AG10803 (cell line): Measurements from ENCODE around the gene NUB1.
A peak's percentile ranks its signal among the peaks of the same experiment; 100 is the strongest.
"Not testable (repeated sequence)": the region's sequence is repeated elsewhere in the genome, so short reads cannot be mapped to it uniquely, and the experiment has no call there.

Experiments used
- DNase-seq: peaks from one replicate; pipeline ENCODE4 v3.0.0; 2010; ENCODE audit warnings: low read depth
- H3K4me3 ChIP-seq: 2 replicates; pipeline ENCODE4 v1.5.1; 2011; ENCODE audit warnings: mild to moderate bottlenecking, low read length, control low read depth
- TF ChIP-seq, protein P1 (sequence below): conservative IDR thresholded peaks from 2 replicates; pipeline ENCODE4 v1.5.1; 2011; ENCODE audit warnings: mild to moderate bottlenecking, low read length, control low read depth, inconsistent platforms

NUB1 gene

DNA sequence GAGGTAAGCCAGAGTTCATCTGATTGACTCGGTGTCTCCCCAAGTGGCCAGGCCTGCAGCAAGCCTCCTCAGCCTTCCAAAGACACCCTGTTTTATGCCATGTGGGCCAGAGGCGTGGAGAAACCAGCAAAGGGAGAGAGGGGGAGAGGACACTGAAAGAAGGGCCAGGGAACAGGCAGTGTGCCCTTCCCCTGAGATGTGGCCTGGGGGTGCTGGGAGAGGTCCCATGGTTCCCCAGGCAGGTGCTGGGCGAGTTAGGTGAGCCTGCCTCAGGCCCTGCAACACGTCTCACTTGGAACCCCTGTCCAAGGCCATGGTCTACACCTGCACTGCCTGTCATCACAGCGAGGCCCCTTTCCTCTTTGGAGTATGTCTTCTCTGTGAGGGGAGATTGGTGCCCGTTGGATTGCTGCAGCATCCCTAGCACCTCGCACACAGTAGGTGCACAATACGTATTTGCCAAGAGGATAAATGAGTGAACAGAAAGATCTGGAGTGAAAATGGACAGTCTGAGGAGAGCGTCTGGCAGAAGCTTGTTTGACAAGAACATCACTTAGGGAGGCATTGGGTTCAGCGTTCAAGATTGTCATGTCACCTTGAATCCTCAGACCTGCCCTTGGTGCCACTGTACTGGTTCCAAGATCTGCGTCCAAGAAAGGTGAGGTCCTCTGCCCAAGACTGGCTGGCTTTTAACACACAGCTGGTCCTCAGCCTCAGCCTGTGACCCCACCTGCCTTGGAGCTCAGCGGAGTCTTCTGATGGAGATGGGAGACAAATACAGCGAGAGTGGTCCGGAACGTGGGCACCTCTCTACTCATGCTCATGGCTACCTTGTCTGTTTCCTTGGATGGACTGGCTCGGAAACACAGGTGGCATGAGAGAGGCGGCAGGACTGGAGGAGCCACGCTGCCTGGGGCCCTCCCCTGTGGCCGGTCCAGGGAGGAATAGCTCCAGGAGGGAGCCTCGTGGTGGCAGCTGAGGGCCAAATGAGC is 39.8 kb upstream of the NUB1 start:
- DNase-seq = no peak
- TF ChIP-seq, protein P1, sequence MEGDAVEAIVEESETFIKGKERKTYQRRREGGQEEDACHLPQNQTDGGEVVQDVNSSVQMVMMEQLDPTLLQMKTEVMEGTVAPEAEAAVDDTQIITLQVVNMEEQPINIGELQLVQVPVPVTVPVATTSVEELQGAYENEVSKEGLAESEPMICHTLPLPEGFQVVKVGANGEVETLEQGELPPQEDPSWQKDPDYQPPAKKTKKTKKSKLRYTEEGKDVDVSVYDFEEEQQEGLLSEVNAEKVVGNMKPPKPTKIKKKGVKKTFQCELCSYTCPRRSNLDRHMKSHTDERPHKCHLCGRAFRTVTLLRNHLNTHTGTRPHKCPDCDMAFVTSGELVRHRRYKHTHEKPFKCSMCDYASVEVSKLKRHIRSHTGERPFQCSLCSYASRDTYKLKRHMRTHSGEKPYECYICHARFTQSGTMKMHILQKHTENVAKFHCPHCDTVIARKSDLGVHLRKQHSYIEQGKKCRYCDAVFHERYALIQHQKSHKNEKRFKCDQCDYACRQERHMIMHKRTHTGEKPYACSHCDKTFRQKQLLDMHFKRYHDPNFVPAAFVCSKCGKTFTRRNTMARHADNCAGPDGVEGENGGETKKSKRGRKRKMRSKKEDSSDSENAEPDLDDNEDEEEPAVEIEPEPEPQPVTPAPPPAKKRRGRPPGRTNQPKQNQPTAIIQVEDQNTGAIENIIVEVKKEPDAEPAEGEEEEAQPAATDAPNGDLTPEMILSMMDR = no peak
- H3K4me3 ChIP-seq = no peak overlapping the region

DNA sequence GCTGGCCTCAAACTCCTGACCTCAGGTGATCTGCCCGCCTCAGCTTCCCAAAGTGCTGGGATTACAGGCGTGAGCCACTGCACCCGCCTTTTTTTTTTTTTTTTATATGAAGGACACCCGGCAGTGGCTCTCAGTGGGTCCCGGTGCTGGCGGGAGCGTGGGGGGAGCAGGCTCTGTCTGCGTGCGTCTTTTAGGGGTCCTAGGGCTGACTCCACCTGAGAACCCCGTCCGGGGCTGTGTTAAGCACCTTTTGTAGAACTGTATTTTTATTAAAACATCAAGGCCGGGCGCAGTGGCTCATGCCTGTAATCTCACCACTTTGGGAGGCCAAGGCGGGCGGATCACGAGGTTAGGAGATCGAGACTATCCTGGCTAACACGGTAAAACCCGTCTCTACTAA is 37.4 kb upstream of the NUB1 start:
- H3K4me3 ChIP-seq = not testable (repeated sequence)

DNA sequence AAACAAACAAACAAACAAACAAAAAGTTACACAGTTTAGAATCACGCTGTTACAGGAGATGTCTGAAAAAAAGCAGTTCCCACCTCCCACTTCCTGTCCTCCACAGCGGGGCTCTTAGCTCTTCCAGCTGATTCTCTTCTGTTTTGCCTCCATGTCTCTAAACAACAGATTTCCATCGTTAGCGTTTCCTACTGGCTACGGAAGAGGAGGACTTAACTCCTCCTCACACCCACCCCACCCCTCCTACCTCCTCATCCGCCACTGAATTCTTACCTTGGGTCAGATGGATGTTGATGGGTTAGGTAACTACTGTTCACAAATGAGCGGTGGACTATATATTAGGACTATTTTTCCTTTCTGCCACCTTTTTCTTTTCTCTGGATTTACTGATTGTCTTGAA is 36.8 kb upstream of the NUB1 start:
- peak overlapping the region; percentile 34 for H3K4me3 ChIP-seq
- TF ChIP-seq, protein P1 = no peak
- no peak for DNase-seq

More for the DNA sequence above, 37.4 kb upstream of the NUB1 start:
- not testable (repeated sequence) for DNase-seq

DNA sequence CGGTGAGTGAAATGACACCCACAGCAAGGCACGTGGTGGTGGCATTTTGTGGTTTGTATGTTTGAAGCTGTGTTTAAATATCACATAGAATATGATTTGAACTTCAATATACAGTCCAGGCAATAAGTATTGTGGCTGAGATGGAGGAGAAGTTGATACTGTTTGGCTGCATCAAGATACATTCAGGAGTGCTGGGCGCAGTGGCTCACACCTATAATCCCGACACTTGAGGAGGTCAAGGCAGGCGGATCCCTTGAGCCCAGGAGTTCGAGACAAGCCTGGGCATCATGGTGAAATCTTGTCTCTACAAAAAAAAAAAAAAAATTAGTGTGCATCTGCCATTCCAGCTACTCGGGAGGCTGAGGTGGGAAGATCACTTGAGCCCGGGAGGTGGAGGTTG is 35.2 kb upstream of the NUB1 start:
- TF ChIP-seq, protein P1 = no peak
- DNase-seq = no peak
- H3K4me3 ChIP-seq = no peak overlapping the region

DNA sequence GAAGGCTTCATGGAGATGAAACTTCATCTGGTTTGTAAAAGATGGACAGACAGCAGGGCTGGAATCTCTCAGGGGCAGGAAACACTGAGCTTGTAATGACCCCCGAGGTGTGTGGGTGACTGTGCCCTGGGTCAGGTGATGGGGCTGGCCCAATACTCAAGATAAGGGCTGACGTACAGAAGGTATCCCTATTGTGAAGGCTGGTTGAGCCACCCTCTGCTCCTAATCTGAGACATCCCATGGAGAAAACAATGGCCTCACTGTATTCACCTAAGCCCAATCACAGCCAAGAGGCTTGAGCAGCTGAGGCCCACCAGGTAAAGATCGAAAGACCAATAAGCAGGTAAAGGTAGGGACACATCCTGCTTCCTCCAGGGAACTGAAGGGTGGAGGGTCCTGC is 34.8 kb upstream of the NUB1 start:
- TF ChIP-seq, protein P1 = no peak
- DNase-seq = no peak
- no peak overlapping the region for H3K4me3 ChIP-seq

DNA sequence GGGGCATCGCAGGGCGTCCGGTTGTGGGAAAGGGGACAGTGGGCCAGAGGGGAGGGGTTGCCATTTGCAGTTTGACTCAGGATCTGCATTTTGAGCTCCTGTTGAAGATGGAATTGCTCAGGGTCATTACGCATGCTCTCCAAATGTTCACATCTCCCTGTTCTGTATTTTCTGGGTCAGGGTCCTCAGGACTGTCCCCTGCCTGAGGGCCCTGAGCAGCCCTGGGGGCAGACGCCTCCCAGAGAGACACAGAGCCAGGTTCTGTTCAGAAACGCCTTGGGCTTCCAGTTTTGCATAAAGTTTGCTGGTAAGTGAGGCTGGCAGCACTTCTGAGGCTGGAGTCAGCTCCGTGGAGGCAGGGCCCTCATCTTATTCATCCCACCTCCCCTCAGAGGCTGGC is 34.1 kb upstream of the NUB1 start:
- DNase-seq = no peak
- TF ChIP-seq, protein P1 = no peak
- H3K4me3 ChIP-seq = no peak overlapping the region

DNA sequence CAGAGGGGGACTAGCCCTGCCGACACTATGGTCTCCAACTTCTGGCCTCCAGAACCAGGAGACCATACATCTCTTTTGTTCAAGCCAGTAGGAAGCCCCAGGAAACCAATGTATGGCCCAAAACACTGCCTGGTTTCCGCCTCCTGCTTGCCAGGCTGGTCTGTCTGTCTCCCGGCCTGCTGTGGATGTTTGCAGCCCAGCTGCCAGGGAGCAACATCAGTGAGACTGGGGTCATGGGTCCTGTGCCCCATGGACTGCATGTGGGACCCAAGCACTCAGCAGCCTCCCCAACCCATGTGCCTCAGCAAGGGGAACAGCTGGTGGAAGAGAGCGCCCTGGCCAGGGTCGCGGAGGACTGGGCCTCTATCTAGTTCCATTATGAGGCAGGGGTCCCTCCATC is 33.4 kb upstream of the NUB1 start:
- TF ChIP-seq, protein P1 = no peak

More for the DNA sequence above, 33.4 kb upstream of the NUB1 start:
- H3K4me3 ChIP-seq = no peak overlapping the region
- DNase-seq = no peak
